Colonic mucosa (tissue), 4 donors: Measurements from ENCODE around the gene PACSIN2. TPM values are rescaled to one million over a fixed set of nuclear protein-coding genes. Genes with fewer than 3 reads are reported as not detected.

Source experiments
- DNase-seq: peaks from one replicate; pipeline ENCODE4 v3.0.0-alpha.2; 2020
- H3K27ac ChIP-seq: fragments of 200-600 bp; one replicate; pipeline ENCODE4 v1.8.0; 2021
- H3K27me3 ChIP-seq: fragments of 200-600 bp; one replicate; pipeline ENCODE4 v1.8.0; 2021
- H3K36me3 ChIP-seq: fragments of 200-600 bp; one replicate; pipeline ENCODE4 v1.8.0; 2021
- H3K4me1 ChIP-seq: fragments of 200-600 bp; one replicate; pipeline ENCODE4 v1.8.0; 2021; ENCODE audit warnings: mild to moderate bottlenecking
- H3K4me3 ChIP-seq: fragments of 200-600 bp; one replicate; pipeline ENCODE4 v1.8.0; 2021
- H3K9ac ChIP-seq, 2 donors: one replicate each; pipeline ENCODE4 v1.7.0; 2013; ENCODE audit warnings: control low read depth in 2 of 2, low read depth in 2 of 2, low read length in 2 of 2
- H3K9me3 ChIP-seq: fragments of 200-600 bp; one replicate; pipeline ENCODE4 v1.8.0; 2021
- CTCF ChIP-seq: fragments of 200-600 bp; IDR thresholded peaks from one replicate; pipeline ENCODE4 v1.8.0; 2022; ENCODE audit warnings: antibody characterized with exemption, mild to moderate bottlenecking
- intact Hi-C: fragments of 100-400 bp; cut with DNase I; formaldehyde crosslinking; loops from one replicate; pipeline ENCODE4 v1.14.1; 2022
- total RNA-seq, 2 donors: library from RNA; stranded (reverse); fragmentation: NEBNext Ultra II Directional in 1 of 2; extraction: Animal tissue kit (Norgen Biotek cat#: 25700) in 1 of 2; gene quantifications; one replicate each; pipeline ENCODE4 v1.2.1, GENCODE V29; 2021
- donor health status: healthy.
- donor health status: DM: no; HTN: no; CAD: no.
- donor health status: DM: no; HTN: no; CAD: no.

Gene PACSIN2
- total RNA-seq, 2 donors from 2014 or later: 143 to 160 TPM

GRCh38 chr22:42909363-42910058 is 105.4 kb downstream of the PACSIN2 start:
- no peaks in the 10 kb centered on the region for H3K9me3 ChIP-seq
- TF ChIP-seq CTCF: no peak
- no peak overlapping the region for H3K27ac ChIP-seq
- H3K27me3 ChIP-seq: no peaks in the 10 kb centered on the region
- no peak overlapping the region for H3K4me3 ChIP-seq
- H3K36me3 ChIP-seq: no peaks in the 10 kb centered on the region
- H3K4me1 ChIP-seq: peaks cover 15% of the 10 kb centered on the region
- H3K9ac ChIP-seq: no peak overlapping the region
- DNase-seq: no peak
- intact Hi-C loops: no loop called here

GRCh38 chr22:42908374-42908746 is 106.6 kb downstream of the PACSIN2 start:
- no peak for TF ChIP-seq CTCF
- no peaks in the 10 kb centered on the region for H3K36me3 ChIP-seq
- H3K27ac ChIP-seq: no peak overlapping the region
- intact Hi-C loops: no loop called here
- H3K4me1 ChIP-seq: peaks cover 11% of the 10 kb centered on the region
- H3K27me3 ChIP-seq: no peaks in the 10 kb centered on the region
- no peaks in the 10 kb centered on the region for H3K9me3 ChIP-seq
- no peak overlapping the region for H3K9ac ChIP-seq
- H3K4me3 ChIP-seq: no peak overlapping the region
- no peak for DNase-seq

DNA sequence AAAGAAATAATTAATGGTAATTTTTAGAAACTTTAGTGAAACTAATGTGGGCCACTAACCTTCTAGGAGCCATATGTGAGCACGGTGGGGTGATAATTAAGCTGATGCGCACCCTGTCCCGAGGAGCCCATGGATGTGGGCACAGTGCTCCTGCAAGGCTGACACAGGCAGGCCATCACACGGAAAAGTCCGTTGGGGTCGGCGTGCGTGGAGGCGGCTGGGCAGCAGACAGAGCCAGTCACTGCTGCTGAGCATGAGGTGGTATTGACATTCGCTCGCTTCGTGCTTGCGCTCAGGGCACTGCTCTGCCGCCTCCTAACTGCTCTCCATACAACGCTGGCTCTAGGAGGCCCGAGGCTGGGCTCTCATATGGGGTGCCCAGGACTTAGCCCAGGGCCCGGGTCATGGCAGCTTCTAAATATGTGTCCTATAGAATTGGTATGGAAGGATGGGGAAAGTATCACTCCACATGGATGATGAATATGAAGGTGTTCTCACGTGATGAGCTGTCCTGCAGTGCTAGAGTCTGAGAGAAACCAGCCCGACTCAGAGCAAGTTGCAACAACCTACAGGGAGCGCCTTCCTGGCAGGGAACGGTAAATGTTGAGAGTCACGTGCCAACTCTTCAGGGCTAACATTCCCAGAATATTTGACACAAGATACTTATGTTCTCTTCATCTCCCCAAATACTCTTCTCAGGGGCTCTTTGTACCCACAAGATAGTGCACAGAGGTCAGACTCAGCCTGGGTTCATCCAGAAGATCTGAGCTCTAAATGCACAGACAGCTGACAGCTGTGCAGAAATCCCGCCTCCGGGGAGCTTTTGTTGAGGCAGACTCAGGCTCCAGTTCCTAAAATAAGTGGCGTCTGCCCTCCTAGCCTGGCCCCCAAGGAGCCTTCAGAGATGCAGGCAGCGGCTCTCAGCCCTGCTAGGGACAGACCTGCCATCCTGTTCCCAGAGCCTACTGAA is 107.3 kb downstream of the PACSIN2 start:
- no peak for DNase-seq
- no peaks in the 10 kb centered on the region for H3K9me3 ChIP-seq
- TF ChIP-seq CTCF: no peak
- H3K27ac ChIP-seq: peak overlapping the region; percentile 37
- H3K9ac ChIP-seq: no peak overlapping the region
- intact Hi-C loops: no loop called here
- peaks cover 11% of the 10 kb centered on the region for H3K4me1 ChIP-seq
- H3K4me3 ChIP-seq: no peak overlapping the region
- no peaks in the 10 kb centered on the region for H3K36me3 ChIP-seq
- H3K27me3 ChIP-seq: no peaks in the 10 kb centered on the region

DNA sequence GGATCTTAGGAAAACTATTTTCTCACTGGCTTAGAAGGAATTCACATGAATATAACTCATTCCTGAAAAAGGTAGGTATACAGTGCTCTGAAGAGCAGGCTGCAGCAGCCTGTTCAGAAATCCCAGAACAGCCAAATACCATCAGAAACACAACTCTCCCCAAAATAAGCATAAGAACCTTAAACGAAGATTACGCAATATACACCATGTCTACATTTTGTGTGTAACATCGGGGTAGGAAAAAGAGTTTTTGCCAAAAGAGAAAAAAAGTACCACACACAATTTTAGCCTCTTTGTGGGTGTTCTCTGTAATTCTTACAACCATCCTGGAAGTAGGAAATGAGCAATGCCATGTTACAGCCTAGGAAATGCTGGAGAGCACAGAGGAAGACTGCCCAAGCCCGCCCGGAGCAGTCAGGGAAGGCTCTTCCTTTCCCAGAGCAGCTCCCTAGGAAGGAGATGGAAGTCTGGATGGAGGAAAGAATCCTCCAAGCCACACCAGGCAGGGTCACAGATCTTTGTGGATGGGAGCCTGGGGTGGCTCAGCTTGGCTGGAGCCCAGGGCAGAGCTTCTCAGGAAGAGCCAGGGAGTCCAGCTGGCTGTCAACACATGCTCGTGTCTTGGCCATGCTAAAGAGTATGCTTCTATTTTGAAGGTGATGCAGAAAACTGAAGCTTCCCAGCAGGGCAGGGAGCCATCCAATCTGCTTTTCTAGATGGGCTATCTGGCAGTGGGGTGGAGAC is 108.2 kb downstream of the PACSIN2 start:
- peaks cover 11% of the 10 kb centered on the region for H3K4me1 ChIP-seq
- H3K36me3 ChIP-seq: no peaks in the 10 kb centered on the region
- H3K4me3 ChIP-seq: no peak overlapping the region
- H3K27me3 ChIP-seq: no peaks in the 10 kb centered on the region
- intact Hi-C loops: no loop called here
- DNase-seq: no peak
- no peaks in the 10 kb centered on the region for H3K9me3 ChIP-seq
- no peak overlapping the region for H3K27ac ChIP-seq
- TF ChIP-seq CTCF: no peak
- H3K9ac ChIP-seq: no peak overlapping the region

- no peak overlapping the region for H3K27ac ChIP-seq
- no peaks in the 10 kb centered on the region for H3K27me3 ChIP-seq
- intact Hi-C loops: no loop called here
- H3K4me3 ChIP-seq: no peak overlapping the region
- peak; percentile 67 for DNase-seq
- H3K4me1 ChIP-seq: peaks cover 11% of the 10 kb centered on the region
- no peak for TF ChIP-seq CTCF
- H3K36me3 ChIP-seq: no peaks in the 10 kb centered on the region
- H3K9ac ChIP-seq: no peak overlapping the region
- no peaks in the 10 kb centered on the region for H3K9me3 ChIP-seq
Measured at GRCh38 chr22:42905702-42906183, 109.2 kb downstream of the PACSIN2 start.
